ENCODE results near the gene IPCEF1.
"Not testable (repeated sequence)": the region's sequence is repeated elsewhere in the genome, so short reads cannot be mapped to it uniquely, and the experiment has no call there.

The IPCEF1 gene

DNA sequence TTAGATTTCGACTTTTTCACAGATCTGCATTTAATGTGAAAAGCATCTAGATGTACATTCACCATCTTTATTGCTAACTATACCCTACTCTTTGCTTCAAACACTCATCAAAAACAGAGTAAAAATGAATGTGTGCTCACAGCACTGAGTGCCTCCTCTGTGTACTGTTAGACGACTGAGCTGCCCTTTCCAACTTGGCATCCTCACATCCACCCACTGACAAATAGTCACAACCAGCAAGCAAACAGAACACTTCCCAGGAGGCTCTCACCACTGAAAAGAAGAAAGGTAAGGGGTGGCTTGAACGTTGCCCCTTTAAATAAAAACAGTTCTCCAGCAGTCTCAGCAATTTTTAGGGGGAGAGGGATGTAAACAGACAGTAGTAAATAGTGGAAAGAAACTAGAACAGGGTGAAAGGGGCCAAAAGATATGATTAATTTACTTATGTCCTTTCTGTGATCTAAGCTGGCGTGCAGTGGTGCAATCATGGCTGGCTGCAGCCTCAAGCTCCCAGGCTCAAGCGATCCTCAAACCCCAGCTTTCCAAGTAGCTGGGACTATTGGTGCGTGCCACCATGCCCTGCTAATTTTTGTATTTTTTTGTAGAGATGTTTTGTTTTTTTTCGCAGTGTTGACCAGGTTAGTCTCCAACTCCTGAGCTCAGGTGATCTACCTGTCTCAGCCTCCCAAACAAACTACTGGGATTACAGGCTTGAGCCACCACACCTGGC is 48.7 kb downstream of the IPCEF1 start:
- H3K4me1 Mint-ChIP-seq (ENCODE audit: low read depth), result peaks cover 76% of the 10 kb centered on the region
- peak overlapping the region; percentile 28 for H3K27ac Mint-ChIP-seq
- peaks cover 49% of the 10 kb centered on the region for H3K36me3 Mint-ChIP-seq (ENCODE audit: low read depth)
- H3K27me3 Mint-ChIP-seq, result no peaks in the 10 kb centered on the region
- H3K9me3 Mint-ChIP-seq, result peaks cover 21% of the 10 kb centered on the region
- no peak overlapping the region for H3K4me3 Mint-ChIP-seq
- intact Hi-C loops (cut with micrococcal nuclease), result no loop called here

DNA sequence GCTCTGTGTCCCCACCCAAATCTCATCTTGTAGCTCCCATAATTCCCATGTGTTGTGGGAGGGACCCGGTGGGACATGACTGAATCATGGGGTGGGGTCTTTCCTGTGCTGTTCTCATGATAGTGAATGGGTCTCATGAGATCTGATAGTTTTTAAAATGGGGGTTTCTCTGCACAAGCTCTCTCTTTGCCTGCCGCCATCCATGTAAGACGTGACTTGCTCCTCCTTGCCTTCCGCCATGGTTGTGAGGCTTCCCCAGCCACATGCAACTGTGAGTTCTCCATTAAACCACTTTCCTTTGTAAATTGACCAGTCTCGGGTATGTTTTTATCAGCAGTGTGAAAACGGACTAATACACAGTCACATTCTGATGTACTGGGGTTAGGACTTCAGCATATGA is 49.5 kb downstream of the IPCEF1 start:
- H3K27me3 Mint-ChIP-seq; H3K4me3 Mint-ChIP-seq; intact Hi-C loops (cut with micrococcal nuclease): not testable (repeated sequence)
- Mint-ChIP-seq H3K36me3 (ENCODE audit: low read depth) (peaks cover 45% of the 10 kb centered on the region), H3K9me3 (peaks cover 21% of the 10 kb centered on the region), H3K27ac (peak overlapping the region; percentile 28), H3K4me1 (ENCODE audit: low read depth) (peaks cover 83% of the 10 kb centered on the region)

DNA sequence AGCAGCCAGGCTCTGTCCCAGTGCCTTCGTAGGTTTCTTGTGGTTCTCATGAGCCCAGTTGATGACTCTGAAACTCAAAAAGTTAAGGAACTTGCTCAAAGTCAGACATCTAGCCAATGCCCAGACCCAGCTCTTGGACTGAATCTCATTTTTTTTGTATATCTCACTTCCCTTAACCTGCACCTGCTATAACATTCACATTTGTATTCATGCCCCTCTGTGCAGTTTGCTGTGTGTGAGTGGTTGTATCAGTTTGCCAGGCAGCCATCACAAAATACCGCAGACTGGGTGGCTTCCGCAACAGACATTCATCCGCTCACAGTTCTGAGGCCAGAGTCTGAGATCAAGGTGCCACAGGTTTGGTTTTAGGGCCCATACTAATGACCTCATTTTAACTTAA is 49.9 kb downstream of the IPCEF1 start:
- peaks cover 16% of the 10 kb centered on the region for H3K9me3 Mint-ChIP-seq
- no peak overlapping the region for H3K27ac Mint-ChIP-seq
- no peak overlapping the region for H3K4me3 Mint-ChIP-seq
- H3K27me3 Mint-ChIP-seq, result no peaks in the 10 kb centered on the region
- H3K4me1 Mint-ChIP-seq (ENCODE audit: low read depth), result peaks cover 84% of the 10 kb centered on the region
- intact Hi-C loops (cut with micrococcal nuclease), result no loop called here
- peaks cover 40% of the 10 kb centered on the region for H3K36me3 Mint-ChIP-seq (ENCODE audit: low read depth)

DNA sequence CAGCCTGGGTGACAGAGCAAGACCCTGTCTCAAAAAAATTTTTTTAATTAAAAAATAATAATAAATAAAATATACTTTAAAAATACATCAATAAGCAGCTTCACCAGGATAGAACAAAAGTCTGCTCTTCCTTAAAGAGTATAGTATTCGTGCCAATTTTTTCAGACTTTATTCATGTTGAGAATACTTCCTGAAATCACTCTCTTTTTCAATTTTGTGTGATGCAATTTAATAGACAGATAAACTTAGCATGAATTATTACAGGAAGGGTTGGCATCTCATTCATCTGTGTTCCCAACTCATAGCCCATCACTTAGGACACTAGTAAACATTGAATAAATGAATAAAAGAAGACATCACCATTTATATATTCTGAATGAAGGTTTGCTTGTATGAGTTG is 52.4 kb downstream of the IPCEF1 start:
- Mint-ChIP-seq H3K4me1 (ENCODE audit: low read depth) (peaks cover 80% of the 10 kb centered on the region), H3K27me3 (no peaks in the 10 kb centered on the region), H3K9me3 (peaks cover 10% of the 10 kb centered on the region), H3K36me3 (ENCODE audit: low read depth) (peaks cover 21% of the 10 kb centered on the region), H3K4me3 (no peak overlapping the region), H3K27ac (no peak overlapping the region)
- intact Hi-C loops (cut with micrococcal nuclease), result loop anchor here (5.0 kb wide), 1 partner anchor 48 kb away; no protein-coding TSS in a partner anchor

DNA sequence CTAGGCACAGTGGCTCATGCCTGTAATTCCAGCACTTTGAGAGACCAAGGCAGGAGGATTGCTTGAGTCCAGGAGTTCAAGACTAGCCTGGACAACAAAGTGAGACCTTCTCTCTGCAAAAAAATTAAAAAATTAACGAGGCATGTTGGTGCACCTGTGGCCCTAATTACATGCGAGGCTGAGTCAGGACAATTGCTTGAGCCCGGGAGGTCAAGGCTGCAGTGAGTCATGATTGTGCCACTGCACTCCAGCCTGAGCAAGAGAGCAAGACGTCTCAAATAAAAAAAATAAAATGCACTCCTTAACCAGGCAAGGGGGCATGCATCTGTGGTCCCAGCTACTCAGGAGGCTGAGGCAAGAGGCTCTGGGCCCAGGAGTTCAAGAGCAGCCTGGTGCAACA is 53.0 kb downstream of the IPCEF1 start:
- Mint-ChIP-seq H3K27ac (peak overlapping the region; percentile 75), H3K36me3 (ENCODE audit: low read depth) (peaks cover 21% of the 10 kb centered on the region), H3K4me1 (ENCODE audit: low read depth) (peaks cover 76% of the 10 kb centered on the region)
- not testable (repeated sequence) for H3K9me3 Mint-ChIP-seq, H3K27me3 Mint-ChIP-seq, H3K4me3 Mint-ChIP-seq
- intact Hi-C loops (cut with micrococcal nuclease), result loop anchor here (5.0 kb wide), 1 partner anchor 49 kb away; no protein-coding TSS in a partner anchor

DNA sequence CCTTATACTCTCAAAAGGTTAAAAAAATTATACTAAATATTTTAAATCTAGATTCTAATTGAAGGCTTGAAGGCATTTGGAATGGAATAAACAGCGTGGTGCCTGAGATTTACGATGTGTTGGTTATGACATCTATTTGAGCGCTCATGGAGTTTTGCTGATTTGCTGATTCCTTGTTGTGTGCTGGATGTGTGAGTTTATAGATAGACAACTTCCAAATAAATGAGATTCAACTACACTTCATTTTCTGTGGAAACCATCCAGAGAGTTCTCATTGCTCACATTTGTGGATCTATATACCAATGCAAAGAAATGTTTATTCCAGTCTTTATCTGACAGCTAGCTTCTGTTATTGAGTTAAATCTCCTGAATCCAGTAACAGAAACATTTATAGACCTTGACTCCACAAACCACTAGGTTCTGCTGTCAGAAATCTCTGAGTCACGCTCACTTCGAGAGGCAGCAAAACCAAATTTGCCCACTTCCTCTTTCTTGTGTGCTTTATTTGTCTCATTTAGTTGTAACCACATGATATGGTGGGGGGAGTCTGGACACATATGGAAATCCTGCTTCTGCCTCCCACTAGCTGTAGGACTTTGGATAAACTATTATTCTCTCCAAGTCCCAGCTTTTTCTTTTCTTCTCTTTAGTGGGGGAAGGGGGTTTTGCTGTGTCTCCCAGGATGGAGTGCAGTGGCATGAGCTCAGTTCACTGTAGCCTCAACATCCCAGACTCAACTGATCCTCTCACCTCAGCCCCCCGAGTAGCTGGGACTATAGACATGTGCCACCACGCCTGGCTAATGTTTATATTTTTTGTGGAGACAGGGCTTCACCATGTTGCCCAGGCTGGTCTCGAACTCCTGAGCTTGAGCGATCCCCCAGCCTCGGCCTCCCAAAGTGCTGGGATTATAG is 54.5 kb downstream of the IPCEF1 start:
- Mint-ChIP-seq H3K4me1 (ENCODE audit: low read depth) (peaks cover 70% of the 10 kb centered on the region), H3K4me3 (no peak overlapping the region)

DNA sequence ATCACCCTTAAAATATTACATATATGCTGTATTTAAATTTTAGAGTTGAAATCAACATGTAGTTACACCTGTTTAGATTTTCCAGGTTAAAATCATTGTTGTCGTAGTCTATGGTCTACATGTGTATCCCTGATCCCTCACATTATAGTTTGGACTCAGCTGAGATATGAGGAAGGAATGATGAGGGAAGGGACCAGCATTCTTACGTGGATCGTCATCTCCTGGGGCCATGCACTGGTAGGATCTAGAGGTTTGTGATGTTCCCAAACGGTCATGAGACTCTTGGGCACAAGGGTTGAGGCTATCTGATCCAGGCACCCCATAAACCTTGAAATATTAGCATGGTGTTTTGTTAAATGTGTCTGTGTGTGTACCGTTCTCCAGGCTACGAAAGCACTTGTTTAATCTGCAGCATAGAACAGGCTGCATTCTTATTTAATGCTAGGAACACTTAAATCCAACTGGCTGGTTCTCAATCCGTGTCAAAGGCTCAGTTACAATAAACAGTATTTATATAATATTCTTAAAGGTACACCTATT is 55.4 kb downstream of the IPCEF1 start:
- no peaks in the 10 kb centered on the region for H3K27me3 Mint-ChIP-seq
- H3K36me3 Mint-ChIP-seq (ENCODE audit: low read depth), result peaks cover 7% of the 10 kb centered on the region
- no peak overlapping the region for H3K4me3 Mint-ChIP-seq
- intact Hi-C loops (cut with micrococcal nuclease), result loop anchor here (5.0 kb wide), 1 partner anchor 51 kb away; no protein-coding TSS in a partner anchor
- H3K4me1 Mint-ChIP-seq (ENCODE audit: low read depth), result peaks cover 64% of the 10 kb centered on the region
- peak overlapping the region; percentile 75 for H3K27ac Mint-ChIP-seq
- H3K9me3 Mint-ChIP-seq, result no peaks in the 10 kb centered on the region

More for the DNA sequence above, 54.5 kb downstream of the IPCEF1 start:
- Mint-ChIP-seq H3K27me3 (no peaks in the 10 kb centered on the region), H3K36me3 (ENCODE audit: low read depth) (peaks cover 14% of the 10 kb centered on the region), H3K27ac (peak overlapping the region; percentile 75), H3K9me3 (peaks cover 4% of the 10 kb centered on the region)
- intact Hi-C loops (cut with micrococcal nuclease), result loop anchor here (5.0 kb wide), 1 partner anchor 50 kb away; no protein-coding TSS in a partner anchor

DNA sequence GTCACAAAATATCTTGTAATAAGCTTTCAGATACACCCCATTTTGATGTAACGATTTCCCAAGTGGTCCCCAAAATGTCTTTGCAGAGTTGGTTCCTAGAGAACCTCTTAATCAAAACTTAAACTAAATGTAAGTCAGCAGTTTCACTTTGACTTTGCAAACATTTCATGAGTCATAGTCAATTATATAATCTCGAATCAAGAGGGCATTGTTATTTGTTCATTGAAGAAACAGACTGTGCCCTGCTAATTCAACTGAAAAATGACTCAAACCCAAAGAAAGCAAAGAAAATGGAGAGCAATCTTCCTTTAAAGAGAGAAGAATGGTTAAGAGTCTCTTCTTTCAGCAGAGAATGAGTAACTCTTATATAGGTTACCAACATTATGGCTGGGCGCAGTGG is 58.3 kb downstream of the IPCEF1 start:
- H3K27me3 Mint-ChIP-seq, result no peaks in the 10 kb centered on the region
- peaks cover 5% of the 10 kb centered on the region for H3K36me3 Mint-ChIP-seq (ENCODE audit: low read depth)
- H3K27ac Mint-ChIP-seq, result peak overlapping the region; percentile 39

DNA sequence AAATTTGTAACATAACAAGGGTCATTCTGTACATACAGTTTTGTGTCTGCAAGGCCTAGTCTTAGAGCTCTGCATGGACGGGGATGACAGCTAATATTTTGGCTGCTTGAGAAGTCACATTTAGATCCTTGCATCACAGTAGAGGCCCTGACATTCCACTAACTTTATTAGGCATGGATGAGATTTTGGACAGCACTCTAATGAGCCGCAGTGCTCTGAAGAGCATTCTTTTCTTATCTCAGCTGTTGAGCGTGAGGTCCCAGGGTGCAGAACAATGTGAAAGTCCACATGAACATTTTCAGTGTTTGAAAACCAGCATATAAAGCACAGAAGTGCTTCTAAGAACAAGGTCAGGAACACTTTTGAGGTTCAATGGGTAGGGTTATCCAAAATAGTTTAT is 58.9 kb downstream of the IPCEF1 start:
- H3K36me3 Mint-ChIP-seq (ENCODE audit: low read depth), result peaks cover 5% of the 10 kb centered on the region
- H3K4me3 Mint-ChIP-seq, result no peak overlapping the region
- H3K4me1 Mint-ChIP-seq (ENCODE audit: low read depth), result peaks cover 59% of the 10 kb centered on the region
- H3K27ac Mint-ChIP-seq, result no peak overlapping the region
- intact Hi-C loops (cut with micrococcal nuclease), result no loop called here
- H3K9me3 Mint-ChIP-seq, result no peaks in the 10 kb centered on the region
- H3K27me3 Mint-ChIP-seq, result no peaks in the 10 kb centered on the region

More for the DNA sequence above, 58.3 kb downstream of the IPCEF1 start:
- H3K4me3 Mint-ChIP-seq, result no peak overlapping the region
- no peaks in the 10 kb centered on the region for H3K9me3 Mint-ChIP-seq
- peaks cover 59% of the 10 kb centered on the region for H3K4me1 Mint-ChIP-seq (ENCODE audit: low read depth)
- intact Hi-C loops (cut with micrococcal nuclease), result no loop called here

DNA sequence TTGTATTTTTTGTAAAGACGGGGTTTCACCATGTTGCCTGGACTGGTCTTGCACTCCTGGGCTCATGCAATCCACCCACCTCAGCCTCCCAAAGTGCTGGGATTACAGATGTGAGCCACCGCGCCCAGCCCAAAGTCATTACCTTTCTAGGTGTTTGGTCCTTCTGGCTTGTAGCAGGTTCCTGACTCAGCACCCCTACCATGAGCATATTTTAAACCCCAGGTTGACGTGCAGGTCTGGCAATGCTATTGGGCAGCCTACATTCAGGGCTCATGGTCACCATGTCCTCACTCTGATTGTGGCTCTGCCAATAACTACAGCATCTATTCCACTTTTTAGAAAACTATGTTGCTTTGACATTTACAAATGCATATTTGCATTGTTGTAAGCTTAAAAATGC is 59.4 kb downstream of the IPCEF1 start:
- intact Hi-C loops (cut with micrococcal nuclease), result no loop called here
- H3K36me3 Mint-ChIP-seq (ENCODE audit: low read depth), result peaks cover 5% of the 10 kb centered on the region
- H3K4me1 Mint-ChIP-seq (ENCODE audit: low read depth), result peaks cover 57% of the 10 kb centered on the region
- no peak overlapping the region for H3K27ac Mint-ChIP-seq
- no peaks in the 10 kb centered on the region for H3K27me3 Mint-ChIP-seq
- no peak overlapping the region for H3K4me3 Mint-ChIP-seq
- H3K9me3 Mint-ChIP-seq, result no peaks in the 10 kb centered on the region

DNA sequence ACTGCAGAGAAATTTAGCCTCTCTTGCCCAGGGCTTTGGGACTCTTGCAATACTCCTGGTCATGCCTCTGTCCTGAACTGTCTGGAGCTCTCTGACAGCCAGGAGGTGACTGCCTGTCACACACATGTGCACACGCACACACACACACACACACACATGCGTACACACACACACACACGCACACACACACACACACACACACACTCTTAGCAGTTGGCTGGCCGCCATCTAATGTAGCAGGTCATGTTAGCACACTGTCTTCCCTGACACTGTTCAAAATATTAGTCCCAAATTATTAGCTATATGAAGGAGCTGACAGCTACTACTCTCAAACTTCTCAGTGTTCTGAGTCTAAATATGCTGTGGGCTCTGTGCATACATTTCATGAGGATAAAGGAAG is 60.9 kb downstream of the IPCEF1 start:
- H3K27ac Mint-ChIP-seq, result peak overlapping the region; percentile 18

DNA sequence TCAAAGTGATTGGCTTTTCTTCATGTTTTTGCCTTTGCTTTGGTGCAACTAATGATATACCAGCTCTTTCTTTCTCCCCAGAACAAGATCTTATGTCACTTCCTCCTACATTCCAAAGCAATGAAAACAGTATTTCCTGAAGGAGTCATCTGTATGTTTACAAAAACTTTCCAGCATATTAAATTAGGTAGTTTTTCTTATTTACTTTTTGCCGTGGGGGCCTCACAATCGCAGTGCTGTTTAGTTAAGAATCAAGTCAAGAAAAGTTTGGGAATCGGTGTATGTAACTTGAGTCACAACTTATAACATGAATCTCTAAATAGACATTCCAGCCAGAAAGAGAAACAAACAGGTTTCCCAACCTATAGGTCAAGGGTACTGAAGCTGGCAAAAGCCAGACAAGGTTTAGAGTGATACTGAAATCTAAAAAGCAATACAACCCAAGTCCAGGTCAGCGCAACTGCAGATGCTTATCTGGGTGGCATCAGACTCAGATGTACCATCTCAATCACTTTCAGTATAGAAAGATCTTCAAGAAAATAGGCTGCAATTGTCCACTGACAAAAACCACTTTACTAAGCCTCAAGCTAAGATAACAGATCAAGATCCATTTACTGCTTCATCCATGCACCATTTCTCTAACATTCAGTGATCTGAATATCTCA is 63.6 kb downstream of the IPCEF1 start:
- Mint-ChIP-seq H3K4me1 (ENCODE audit: low read depth) (peaks cover 48% of the 10 kb centered on the region), H3K27ac (peak overlapping the region; percentile 35), H3K36me3 (ENCODE audit: low read depth) (peaks cover 22% of the 10 kb centered on the region), H3K4me3 (no peak overlapping the region), H3K27me3 (no peaks in the 10 kb centered on the region), H3K9me3 (no peaks in the 10 kb centered on the region)
- intact Hi-C loops (cut with micrococcal nuclease), result no loop called here

More for the DNA sequence above, 60.9 kb downstream of the IPCEF1 start:
- Mint-ChIP-seq H3K36me3 (ENCODE audit: low read depth) (peaks cover 5% of the 10 kb centered on the region), H3K4me1 (ENCODE audit: low read depth) (peaks cover 50% of the 10 kb centered on the region), H3K27me3 (no peaks in the 10 kb centered on the region), H3K9me3 (no peaks in the 10 kb centered on the region), H3K4me3 (no peak overlapping the region)
- intact Hi-C loops (cut with micrococcal nuclease), result no loop called here

DNA sequence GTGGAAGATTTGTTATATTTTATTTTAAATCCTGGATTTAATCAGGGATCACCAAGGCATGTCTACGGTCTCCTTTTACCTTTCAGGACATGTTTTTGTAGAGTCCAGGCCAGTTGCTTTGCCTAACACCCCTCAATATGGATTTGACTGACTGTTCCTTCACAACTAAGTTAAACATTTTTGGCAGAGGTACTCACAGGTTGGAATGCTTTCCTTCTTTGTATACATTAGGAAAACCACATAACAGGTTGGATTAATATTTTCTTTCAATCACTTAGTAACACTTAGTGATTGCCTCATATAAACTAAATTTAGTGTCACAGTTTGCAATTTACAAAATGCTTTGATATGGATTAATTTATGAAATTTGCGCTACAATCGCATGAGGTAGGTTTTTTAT is 64.5 kb downstream of the IPCEF1 start:
- H3K27ac Mint-ChIP-seq, result no peak overlapping the region
- peaks cover 45% of the 10 kb centered on the region for H3K4me1 Mint-ChIP-seq (ENCODE audit: low read depth)
- no peaks in the 10 kb centered on the region for H3K27me3 Mint-ChIP-seq
- H3K4me3 Mint-ChIP-seq, result no peak overlapping the region
- peaks cover 4% of the 10 kb centered on the region for H3K9me3 Mint-ChIP-seq
- H3K36me3 Mint-ChIP-seq (ENCODE audit: low read depth), result peaks cover 31% of the 10 kb centered on the region
- intact Hi-C loops (cut with micrococcal nuclease), result no loop called here

All from dendritic cell treated with granulocyte-macrophage colony-stimulating factor and Interleukin-4, amounts not matched to agents 40 ng/mL and 50 ng/mL, for 4 days (primary cell).